GM19238 (cell line): ENCODE results near the gene ABITRAM.
"Not testable (repeated sequence)": the region's sequence is repeated elsewhere in the genome, so short reads cannot be mapped to it uniquely, and the experiment has no call there.

Experiments used
- DNase-seq: peaks from one replicate; pipeline ENCODE4 v3.0.0; 2011; ENCODE audit warnings: low spot score; ENCODE audit not compliant: insufficient read length

Gene ABITRAM, protein sequence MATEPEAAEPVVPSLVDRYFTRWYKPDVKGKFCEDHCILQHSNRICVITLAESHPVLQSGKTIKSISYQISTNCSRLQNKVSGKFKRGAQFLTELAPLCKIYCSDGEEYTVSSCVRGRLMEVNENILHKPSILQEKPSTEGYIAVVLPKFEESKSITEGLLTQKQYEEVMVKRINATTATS

DNA sequence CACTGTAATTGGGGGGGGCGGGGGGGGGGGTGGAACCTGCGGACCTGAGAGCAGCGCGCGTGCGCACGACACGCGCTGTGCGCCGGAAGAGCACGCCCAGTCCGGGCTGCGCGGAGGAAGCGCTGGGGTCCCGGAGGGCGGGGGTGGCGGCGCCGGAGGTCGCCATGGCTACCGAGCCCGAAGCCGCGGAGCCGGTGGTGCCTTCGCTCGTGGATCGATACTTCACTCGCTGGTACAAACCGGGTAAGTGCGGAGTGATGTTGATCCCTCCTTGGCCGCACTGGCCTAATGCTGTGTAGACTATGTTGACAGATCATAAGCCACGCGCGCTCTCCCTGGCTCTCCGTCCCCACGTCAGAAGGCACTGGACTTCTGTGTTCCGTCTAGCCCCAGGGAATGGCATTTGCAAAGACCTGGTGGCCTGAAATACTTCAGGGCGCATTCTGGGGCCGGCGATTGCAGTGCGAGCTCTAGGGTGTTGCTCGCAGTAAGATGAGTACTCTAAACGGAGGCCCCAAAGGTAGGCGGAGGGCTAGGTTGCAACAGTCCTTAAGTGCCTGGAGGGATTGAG is at the start of gene ABITRAM:
Gene ABITRAM (plus strand): TSS at position 78 of the 571 bp plus-strand sequence. CDS start 87 bp downstream, at position 165.
- DNase-seq, result peak; percentile 83

DNA sequence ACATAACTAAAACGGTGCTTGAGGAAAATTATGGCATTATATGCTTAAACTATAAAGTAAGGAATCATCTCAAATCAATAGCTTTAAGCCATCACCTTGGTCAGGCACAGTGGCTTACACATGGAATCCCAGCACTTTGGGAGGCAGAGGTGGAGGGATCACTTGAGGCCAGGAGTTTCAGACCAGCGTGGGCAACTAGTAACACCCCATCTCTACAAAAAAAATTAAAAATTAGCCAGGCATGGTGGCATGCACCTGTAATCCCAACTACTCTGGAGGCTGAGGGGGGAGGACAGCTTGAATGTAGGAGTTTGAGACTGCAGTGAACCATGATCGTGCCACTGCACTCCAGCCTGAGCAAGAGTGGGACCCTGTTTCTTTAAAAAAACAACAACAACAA is 49.5 kb upstream of the ABITRAM start:
- no peak for DNase-seq

DNA sequence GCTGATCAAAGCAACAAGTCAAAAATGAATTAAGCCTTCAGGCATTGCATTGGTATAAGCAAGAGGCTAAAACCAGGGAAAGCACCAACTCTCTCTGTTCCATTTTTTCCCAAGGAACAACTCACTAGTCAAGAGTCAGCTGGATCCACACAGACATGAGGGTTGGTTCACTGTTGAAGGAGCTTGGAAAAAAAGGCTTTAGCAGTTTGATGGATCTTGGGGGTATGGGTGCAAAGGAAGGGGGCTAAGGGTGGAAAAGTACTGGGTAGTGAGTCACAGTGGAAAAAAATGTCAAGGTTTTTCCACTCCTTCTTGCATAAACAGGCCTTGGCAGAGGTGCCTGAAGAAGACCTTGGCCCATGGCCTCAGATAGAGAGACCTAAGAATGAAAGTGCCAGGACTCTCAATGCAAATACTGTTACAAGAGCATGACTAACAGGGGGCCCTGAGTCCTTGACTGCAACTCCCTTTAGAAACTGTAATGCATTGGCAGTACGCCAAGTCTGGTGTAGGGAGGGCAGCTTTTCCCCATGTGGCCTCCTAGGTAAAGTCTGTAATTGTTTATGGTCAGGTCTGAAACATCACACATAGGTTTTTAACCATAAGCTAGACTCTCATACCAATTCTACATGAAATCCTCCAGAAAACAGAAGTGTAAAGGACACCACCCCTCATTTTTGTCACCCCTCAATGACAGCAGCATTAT is 48.4 kb upstream of the ABITRAM start:
- peak; percentile 61 for DNase-seq

DNA sequence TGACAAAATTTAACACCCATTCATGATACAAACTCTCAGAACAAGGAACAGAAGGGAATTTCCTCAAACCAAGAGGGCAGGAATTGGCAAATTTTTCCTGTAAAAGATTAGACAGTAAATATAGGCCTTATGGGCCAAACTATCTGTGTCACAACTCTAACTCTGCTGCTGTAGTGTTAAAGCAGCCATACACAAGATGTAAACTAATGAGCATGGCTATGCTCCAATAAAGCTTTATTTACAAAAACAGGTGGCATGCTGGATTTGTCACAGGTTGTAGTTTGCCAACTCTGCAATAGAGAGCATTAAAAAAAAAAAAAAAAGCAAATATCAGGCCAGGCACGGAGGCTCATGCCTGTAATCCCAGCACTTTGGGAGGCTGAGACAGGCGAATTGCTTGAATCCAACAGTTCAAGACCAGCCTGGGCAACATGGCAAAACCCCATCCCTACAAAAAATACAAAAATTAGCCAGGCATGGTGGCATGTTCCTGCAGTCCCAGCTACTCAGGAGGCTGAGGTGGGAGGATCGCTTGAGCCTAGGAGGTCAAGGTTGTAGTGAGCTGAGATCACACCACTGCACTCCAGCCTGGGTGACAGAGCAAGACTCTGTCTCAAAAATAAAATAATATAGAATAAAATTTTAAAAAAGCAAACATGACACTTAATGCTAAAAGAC is 47.5 kb upstream of the ABITRAM start:
- not testable (repeated sequence) for DNase-seq

DNA sequence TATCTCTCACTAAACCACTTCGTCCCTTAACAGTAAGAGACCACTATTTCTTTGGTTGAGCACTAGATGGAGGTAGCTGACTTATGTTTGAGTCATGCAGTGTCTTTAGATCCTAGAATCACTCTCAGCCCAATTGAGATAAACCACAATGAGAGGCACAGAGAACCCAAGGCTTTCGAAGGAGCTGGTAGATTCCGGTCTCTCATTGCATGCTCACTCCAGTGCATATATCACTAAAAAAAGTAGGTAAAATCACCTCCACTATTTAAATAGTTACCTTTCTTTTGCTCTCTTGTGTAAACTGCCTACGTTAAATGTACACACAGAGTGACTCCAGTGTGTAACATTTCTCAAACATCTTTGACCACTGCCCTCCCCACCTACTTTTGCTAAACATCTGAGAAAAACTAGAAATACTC is 44.5 kb upstream of the ABITRAM start:
- DNase-seq, result no peak

DNA sequence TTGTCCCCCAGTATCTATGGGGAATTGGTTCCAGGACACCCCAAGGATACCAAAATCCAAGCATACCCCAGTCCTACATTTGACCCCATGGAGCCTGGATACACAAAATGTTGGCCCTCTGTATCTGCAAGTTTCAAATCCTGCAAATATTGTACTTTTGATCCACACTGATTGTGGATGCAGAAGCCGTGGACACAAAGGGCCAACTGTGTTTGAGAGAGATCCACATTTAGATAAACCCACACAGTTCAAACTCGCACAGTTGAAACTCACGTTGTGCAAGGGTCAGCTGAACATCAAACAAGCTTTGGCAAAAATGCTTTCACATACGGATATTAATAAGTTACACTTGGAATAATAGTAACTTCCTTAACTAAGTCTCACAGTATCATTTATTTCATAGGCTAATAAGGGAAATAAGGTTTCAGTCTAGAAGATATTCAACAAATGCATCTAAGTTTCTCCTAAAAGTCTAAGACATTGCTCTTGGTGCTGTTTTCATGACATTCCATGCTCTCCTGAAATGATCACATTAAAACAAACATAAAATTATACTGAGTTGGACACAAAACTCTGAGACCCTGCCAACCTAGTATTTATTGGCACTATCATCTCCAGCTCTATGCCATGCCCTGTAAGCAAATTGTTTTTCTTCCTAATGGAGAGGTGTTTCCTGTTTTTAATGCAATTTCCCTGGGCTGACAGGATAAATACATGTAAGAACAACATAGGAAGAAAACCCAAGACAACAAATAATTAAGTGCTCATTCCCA is 39.8 kb upstream of the ABITRAM start:
- DNase-seq, result no peak

DNA sequence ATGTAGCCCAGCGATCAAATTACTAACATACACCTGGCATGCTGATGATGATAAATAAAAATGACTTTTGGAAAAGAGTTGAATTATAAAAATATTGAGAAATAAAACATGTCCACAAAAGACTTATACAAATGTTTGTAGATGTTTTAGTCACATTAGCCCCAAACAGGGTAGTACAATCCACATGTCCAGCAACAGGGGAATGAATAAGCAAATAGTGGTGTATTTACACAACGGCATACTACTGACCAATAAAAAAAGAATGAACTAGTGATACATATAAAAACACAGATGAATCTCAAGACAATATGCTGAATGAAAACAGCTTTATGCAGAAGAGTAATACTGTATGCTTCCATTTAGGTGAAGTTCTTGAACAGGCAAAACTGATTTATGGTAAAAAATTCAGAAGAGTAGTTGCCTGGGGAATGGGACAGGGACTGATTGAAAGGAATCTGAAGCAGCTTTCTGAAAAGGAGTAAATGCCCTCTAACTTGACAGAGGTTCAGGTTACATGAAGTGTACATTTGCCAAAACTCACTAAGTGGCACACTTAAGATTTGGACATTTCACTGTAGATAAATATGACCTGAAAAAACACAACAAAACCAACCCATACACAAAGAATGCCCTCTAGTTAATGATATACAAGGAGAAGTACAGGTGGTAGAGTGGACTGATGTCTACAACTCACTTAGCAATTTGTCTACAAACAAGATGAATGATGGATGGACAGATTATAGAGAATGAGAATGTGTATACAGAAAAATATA is 36.7 kb upstream of the ABITRAM start:
- no peak for DNase-seq

DNA sequence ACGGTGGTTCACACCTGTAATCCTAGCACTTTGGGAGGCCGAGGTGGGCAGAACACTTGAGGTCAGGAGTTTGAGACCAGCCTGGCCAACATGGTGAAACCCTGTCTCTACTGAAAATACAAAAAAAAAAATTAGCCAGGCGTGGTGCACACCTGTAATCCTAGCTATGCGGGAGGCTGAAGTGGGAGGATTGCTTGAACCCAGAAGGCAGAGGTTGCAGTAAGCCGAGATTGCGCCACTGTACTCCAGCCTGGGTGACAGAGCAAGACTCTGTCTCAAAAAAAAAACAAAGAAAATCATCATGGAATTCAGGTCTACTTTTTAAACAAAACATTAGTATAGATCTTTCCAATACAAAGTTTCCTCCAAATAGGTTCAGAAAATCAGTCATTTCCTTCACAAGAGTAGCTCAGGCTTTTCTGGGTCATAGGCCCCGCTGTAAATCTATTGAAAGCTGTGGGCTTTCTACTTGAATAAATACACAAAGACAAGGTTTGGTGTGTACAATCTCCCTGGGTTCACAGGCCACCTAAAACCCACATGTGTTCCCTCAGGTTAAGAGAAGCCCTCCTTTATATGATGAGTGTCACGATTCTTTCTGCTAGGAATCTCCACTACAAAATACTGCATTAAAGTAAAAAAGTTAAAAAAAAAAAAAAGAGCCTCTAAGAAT is 35.0 kb upstream of the ABITRAM start:
- not testable (repeated sequence) for DNase-seq

DNA sequence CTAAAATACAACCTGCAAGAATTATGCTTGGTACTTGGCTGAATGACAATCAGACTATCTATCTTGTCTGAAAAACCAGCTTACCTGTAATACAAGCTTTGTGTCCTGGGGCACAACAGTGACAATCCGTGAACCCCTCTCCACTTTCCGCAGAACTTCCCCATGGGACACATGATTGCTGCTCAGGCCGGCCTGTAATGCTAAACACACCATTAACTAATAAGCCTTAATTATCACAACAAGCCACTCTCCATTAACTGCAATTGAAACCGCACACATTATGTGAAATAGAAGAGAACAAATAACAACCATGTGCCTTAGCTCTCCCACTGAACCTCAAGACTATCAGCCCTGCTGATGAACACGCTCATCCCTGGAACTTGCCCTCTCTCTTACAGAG is 34.0 kb upstream of the ABITRAM start:
- no peak for DNase-seq

DNA sequence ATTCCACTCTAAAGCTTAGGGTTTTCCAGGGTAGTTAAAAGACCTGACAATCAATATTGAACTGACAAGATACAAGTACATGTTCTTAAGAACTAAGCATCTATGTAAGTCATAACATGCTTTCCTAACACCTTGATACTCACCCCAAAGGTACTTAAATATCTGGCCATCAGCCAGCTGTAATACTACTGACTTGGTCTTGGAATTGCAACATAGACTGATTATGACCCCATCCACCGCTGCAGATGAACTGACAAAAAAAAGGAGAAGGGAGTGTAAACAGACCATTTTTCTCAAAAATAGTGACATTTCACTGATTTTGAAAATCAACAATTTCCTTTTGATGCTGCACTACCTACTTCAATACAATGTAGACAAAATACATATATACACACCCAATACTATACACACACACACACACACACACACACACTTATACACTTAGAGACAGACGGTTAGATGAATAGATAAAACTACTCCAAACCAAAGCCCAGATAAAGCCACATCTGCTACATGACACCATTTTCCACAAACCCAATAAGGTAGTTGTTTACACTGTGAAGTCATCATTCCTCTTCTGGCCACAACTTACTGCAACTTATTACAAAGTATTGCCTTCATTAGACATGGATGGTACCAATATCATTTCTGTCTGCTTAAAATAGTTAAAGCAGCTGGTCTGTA is 30.6 kb upstream of the ABITRAM start:
- no peak for DNase-seq

DNA sequence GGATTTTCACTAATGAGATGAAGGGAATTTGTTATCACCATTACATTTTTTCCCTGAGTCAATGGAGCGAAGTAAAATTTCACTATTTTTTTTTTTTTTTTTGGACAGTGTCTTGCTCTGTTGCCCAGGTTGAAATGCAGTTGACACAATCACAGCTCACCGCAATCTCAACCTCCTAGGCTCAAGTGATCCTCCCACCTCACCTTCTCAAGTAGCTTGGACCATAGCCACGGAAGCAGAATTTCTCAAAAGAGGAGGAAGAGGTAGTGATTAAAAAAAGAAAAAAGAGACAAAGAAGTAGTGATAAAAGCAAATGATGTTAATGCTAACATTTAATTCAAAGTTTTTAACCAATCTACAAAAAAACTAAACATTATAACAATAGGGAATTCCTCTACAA is 30.0 kb upstream of the ABITRAM start:
- no peak for DNase-seq

DNA sequence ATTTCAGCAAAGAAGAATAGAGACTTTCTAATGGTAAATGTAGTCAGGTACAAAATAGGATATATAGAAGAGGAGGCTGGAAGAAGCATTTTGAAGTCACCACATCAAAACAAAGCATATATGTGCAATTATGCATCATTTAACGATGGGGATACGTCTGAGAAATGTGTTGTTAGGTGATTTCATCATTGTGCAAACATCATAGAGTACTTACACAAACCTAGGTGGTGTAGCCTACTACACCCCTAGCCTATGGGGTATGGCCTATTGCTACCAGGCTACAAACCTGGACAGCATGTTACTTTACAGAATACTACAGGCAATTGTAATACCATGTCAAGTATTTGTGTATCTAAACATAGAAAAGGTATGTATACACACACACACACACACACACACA is 28.7 kb upstream of the ABITRAM start:
- no peak for DNase-seq

DNA sequence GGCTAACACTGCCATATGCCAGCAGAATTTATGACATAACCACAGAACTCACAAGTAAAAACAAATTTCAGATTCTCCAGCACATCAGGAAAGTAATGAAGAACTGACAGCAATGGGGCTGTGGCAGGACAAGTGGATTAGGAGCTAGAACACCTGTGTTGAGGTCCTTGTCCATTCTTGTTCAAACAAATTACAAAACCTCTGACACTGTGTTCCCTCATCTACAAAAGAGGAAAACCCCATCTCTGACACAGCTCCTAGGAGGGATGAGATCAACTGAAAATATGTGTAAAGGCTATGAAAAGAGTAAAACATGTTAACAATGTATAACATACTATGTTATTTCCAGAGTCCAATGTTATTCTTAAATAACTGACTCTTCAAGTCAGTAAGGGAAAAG is 23.8 kb upstream of the ABITRAM start:
- DNase-seq, result no peak

DNA sequence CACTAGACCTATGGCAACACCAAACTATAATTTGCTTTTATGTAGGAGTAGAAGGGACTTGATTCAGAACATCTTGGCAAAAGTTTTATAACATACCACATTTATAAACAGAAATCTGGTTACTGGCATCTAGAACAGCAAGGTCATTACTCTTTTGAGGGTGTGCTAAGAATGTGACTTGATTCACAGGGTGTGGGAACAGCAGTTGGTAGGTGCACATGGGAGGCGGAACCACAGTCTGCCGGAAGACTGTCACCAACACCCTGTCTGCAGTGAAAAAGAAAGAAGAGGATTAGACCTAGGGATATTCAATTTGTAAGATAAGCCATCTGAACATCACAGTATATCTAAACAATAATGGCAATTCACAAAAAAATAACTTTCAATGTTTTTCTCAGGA is 23.3 kb upstream of the ABITRAM start:
- DNase-seq, result no peak

DNA sequence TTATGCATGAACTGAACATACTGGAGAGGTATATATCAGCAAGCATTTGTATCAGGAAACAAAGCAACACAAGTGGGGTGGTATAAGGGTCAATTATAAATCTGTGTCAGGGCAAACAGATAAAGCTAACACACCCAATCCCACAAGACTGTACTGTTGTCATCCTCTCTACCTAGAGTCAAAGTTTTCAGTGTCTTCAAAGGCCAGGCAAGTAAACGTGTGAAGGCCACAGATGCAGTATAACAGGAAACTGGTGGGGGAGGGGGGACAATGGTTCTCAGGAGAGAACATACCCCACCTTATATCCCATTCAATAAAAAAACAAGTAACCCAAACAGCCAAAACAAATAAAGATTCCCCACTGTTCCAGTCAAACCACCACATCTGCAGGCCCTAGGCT is 22.4 kb upstream of the ABITRAM start:
- no peak for DNase-seq

DNA sequence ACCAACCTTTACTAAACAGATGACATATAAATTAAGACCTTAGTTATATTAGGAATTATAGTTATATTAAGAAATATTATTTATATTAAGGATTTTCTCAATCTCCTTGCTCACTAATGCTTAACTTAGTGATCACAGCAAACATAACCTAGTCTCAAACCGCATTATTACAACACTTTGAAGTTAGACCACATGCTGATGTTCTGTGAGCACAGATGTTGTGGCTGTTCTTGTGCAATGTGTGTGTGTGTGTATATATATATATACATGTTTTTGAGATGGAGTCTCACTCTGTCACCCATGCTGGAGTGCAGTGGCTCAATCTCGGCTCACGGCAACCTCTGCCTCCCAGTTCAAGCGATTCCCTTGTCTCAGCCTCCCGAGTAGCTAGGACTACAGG is 20.8 kb upstream of the ABITRAM start:
- no peak for DNase-seq

DNA sequence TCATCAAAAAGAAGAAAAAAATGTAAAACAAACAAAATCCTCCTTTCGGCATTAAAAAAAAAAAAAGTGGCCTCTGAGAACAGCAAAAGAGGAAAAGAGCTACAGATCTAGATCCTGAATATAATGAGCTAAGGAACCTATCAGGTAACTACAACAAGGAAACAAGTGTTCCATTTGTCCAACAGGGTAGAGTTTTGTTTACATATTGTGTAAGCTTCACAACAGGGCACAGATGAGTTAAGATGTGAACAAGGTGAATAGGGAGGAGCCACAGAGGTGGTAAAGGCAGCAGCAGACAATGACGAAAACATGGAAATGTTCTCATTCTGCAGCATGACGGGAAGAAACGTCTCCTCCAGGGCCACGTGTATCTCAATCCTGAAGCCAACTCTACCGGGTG is 14.7 kb upstream of the ABITRAM start:
- DNase-seq, result no peak

DNA sequence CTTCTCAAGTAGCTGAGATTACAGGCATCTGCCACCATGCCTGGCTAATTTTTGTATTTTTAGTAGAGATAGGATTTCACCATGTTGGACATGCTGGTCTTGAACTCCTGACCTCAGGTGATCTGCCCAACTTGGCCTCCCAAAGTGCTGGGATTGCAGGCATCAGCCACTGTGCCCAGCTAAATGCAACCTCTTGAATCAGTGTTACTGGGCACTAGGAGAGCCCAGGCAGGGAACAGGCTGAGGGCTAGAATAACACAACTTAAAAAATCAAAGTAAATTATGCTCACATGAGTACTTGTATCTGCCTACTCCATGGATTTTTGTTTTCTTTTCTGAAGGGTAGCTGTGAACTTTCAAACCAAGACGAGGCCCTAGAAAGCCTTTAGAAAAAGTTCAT is 13.8 kb upstream of the ABITRAM start:
- DNase-seq, result not testable (repeated sequence)

DNA sequence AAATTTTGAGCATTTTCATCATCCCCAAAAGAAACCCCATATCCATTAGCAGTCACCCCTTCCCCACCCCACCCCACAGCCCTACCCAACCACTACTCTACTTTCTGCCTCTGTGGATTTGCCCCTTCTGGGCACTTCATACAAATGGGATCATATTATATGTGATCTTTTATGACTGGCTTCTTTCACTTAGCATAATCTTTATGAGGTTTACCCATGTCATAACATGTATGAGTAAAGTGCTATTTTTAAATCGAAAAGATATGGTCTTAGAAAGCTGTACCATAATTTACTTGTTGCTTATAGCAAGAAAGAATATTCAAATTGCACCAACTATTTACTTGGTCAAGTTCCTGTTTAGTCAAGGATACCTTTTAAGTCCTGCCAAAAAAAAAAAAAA is 13.0 kb upstream of the ABITRAM start:
- no peak for DNase-seq

DNA sequence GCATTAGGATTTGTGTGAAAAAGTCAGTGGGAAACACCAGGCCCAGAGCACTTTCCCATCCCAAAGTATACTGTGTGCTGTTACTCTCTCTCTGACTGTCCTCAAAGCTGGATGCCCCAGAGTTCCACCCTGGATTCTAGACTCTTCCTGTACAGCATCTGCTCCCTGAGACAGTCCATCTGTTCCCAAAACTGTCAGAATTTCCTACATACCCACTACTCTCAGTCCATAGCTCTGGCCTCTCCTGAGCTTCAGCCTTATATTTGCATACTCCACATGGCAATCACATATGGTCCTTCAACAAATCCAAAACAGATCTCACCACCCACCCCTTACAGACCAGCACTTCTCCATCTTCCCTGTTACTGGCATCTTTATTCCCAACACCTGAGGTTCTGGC is 9.7 kb upstream of the ABITRAM start:
- no peak for DNase-seq
